NCI-H1694 (cell line): ENCODE results near the gene SLC52A1.
"Not testable (repeated sequence)": the region's sequence is repeated elsewhere in the genome, so short reads cannot be mapped to it uniquely, and the experiment has no call there.

ENCODE experiments used
- DNase-seq: peaks from one replicate; lab custom pipeline; 2025; lab: John Stamatoyannopoulos, UW

The SLC52A1 gene

GRCh38 chr17:5035315-5035714, at the start of gene SLC52A1:
Gene SLC52A1, minus strand, starts transcription at chr17:5035426. Its CDS starts 820 bp downstream, at chr17:5034606.
- no peak for DNase-seq

GRCh38 chr17:5080591-5080990, 45.4 kb upstream of the SLC52A1 start:
- no peak for DNase-seq

GRCh38 chr17:5078106-5079028, 43.1 kb upstream of the SLC52A1 start, which contains the start of gene ZFP3:
Gene ZFP3, plus strand, starts transcription at chr17:5078467. Its CDS starts 13,038 bp downstream, at chr17:5091505.
- peak; percentile 61 for DNase-seq

GRCh38 chr17:5077781-5078105, 42.5 kb upstream of the SLC52A1 start:
- no peak for DNase-seq

GRCh38 chr17:5077275-5077674, 42.0 kb upstream of the SLC52A1 start:
- DNase-seq = not testable (repeated sequence)

- not testable (repeated sequence) for DNase-seq
These were observed 40.2 kb upstream of the SLC52A1 start for GRCh38 chr17:5075472-5075871.

GRCh38 chr17:5069724-5070123, 34.5 kb upstream of the SLC52A1 start:
- DNase-seq = no peak

- no peak for DNase-seq
These were observed 33.0 kb upstream of the SLC52A1 start for GRCh38 chr17:5068236-5068635.

GRCh38 chr17:5065227-5065744, 30.1 kb upstream of the SLC52A1 start:
- DNase-seq = no peak

GRCh38 chr17:5055543-5055942, 20.3 kb upstream of the SLC52A1 start:
- no peak for DNase-seq

GRCh38 chr17:5050278-5050677, 15.1 kb upstream of the SLC52A1 start:
- DNase-seq = no peak

- no peak for DNase-seq
These were observed 14.2 kb upstream of the SLC52A1 start for GRCh38 chr17:5049314-5049841.

- no peak for DNase-seq
These were observed 12.2 kb upstream of the SLC52A1 start for GRCh38 chr17:5047446-5047845.

- DNase-seq = no peak
These were observed 10.3 kb upstream of the SLC52A1 start for GRCh38 chr17:5045496-5045895.

- no peak for DNase-seq
These were observed 9.4 kb upstream of the SLC52A1 start for GRCh38 chr17:5044630-5045029.

- DNase-seq = no peak
These were observed 8.3 kb upstream of the SLC52A1 start for GRCh38 chr17:5043524-5043923.

GRCh38 chr17:5042157-5043022, 7.2 kb upstream of the SLC52A1 start:
- DNase-seq = no peak

GRCh38 chr17:5034651-5035050, 575 bp downstream of the SLC52A1 start:
- DNase-seq = no peak

- no peak for DNase-seq
These were observed 1.2 kb downstream of the SLC52A1 start for GRCh38 chr17:5034063-5034462.

GRCh38 chr17:5033352-5034015, 1.7 kb downstream of the SLC52A1 start:
- DNase-seq = no peak

- no peak for DNase-seq
These were observed 2.4 kb downstream of the SLC52A1 start for GRCh38 chr17:5032865-5033264.
